ENCODE measurements around the gene OBSL1.
A peak's percentile ranks its signal among the peaks of the same experiment; 100 is the strongest.

OBSL1 gene

GRCh38 chr2:219524817-219525216 is 46.5 kb downstream of the OBSL1 start:
- no peak for DNase-seq (ENCODE audit: extremely low spot score)
- no peak for TF ChIP-seq CTCF (IDR thresholded peaks at IDR 0.05; ENCODE audit: control extremely low read depth, extremely low read depth, low read depth, missing control alignments)
- CTCF ChIA-PET = interaction anchor here (0.9 to 9.9 kb wide), 7 partner anchors 17 to 137 kb away, joined by 3 to 325 read pairs (median 4); partner anchors contain the start of genes CHPF, DNPEP, GMPPA and TMEM198
- POLR2A ChIA-PET = no interaction called here

GRCh38 chr2:219523031-219523671 is 48.2 kb downstream of the OBSL1 start:
- CTCF ChIA-PET = interaction anchor here (1.0 to 9.9 kb wide), 5 partner anchors 19 to 121 kb away, joined by 3 to 325 read pairs (median 3); partner anchors contain the start of genes CHPF, GMPPA and TMEM198
- POLR2A ChIA-PET = interaction anchor here (0.6 kb wide), 1 partner anchor 68 kb away, joined by 3 read pairs; no protein-coding TSS in a partner anchor
- no peak for DNase-seq (ENCODE audit: extremely low spot score)
- no peak for TF ChIP-seq CTCF (IDR thresholded peaks at IDR 0.05; ENCODE audit: control extremely low read depth, extremely low read depth, low read depth, missing control alignments)

- ChIA-PET CTCF (interaction anchor here (0.6 to 9.9 kb wide), 5 partner anchors 8 to 120 kb away, joined by 3 to 325 read pairs (median 3); partner anchors contain the start of genes CHPF, GMPPA and TMEM198), POLR2A (interaction anchor here (0.6 kb wide), 1 partner anchor 69 kb away, joined by 3 read pairs; no protein-coding TSS in a partner anchor)
- no peak for TF ChIP-seq CTCF (IDR thresholded peaks at IDR 0.05; ENCODE audit: control extremely low read depth, extremely low read depth, low read depth, missing control alignments)
- no peak for DNase-seq (ENCODE audit: extremely low spot score)
These were observed 49.0 kb downstream of the OBSL1 start for GRCh38 chr2:219522111-219523030.

- ChIA-PET POLR2A (no interaction called here), CTCF (interaction anchor here (0.8 to 7.2 kb wide), 7 partner anchors 8 to 118 kb away, joined by 3 to 80 read pairs (median 5); a partner anchor contains a TSS)
- peak; percentile 28 for TF ChIP-seq CTCF (IDR thresholded peaks at IDR 0.05; ENCODE audit: control extremely low read depth, extremely low read depth, low read depth, missing control alignments)
- no peak for DNase-seq (ENCODE audit: extremely low spot score)
These were observed 50.1 kb downstream of the OBSL1 start for GRCh38 chr2:219521066-219521880.

GRCh38 chr2:219520079-219520478 is 51.3 kb downstream of the OBSL1 start:
- ChIA-PET POLR2A (no interaction called here), CTCF (interaction anchor here (0.7 to 7.2 kb wide), 10 partner anchors 8 to 117 kb away, joined by 3 to 80 read pairs (median 4); a partner anchor contains a TSS)
- TF ChIP-seq CTCF (IDR thresholded peaks at IDR 0.05; ENCODE audit: control extremely low read depth, extremely low read depth, low read depth, missing control alignments) = no peak
- no peak for DNase-seq (ENCODE audit: extremely low spot score)

All from GM10248 (cell line).